HepG2 (cell line): Measurements from ENCODE around the gene NDOR1. TPM values are rescaled to one million over a fixed set of nuclear protein-coding genes. Genes with fewer than 3 reads are reported as not detected.

ENCODE experiments used
- BCL3 ChIP-seq: sonication (generic); formaldehyde crosslinking; IDR thresholded peaks from 2 replicates; pipeline ENCODE4 v1.5.1; 2020; ENCODE audit warnings: mild to moderate bottlenecking, missing genetic modification reagents, moderate library complexity
- ESRRA ChIP-seq: sonication (generic); formaldehyde crosslinking; IDR thresholded peaks from 2 replicates; pipeline ENCODE4 v1.5.1; 2020; ENCODE audit warnings: mild to moderate bottlenecking, low read depth, missing genetic modification reagents
- HOXA7 ChIP-seq: sonication (generic); formaldehyde crosslinking; IDR thresholded peaks from 2 replicates; pipeline ENCODE4 v1.8.1; 2022; ENCODE audit warnings: mild to moderate bottlenecking, missing genetic modification reagents, moderate library complexity
- KLF15 ChIP-seq: sonication (generic); formaldehyde crosslinking; IDR thresholded peaks from 2 replicates; pipeline ENCODE4 v1.8.1; 2023; ENCODE audit warnings: borderline replicate concordance, mild to moderate bottlenecking, inconsistent platforms, missing genetic modification reagents, mixed read lengths
- MLXIP ChIP-seq: sonication (generic); formaldehyde crosslinking; IDR thresholded peaks from 2 replicates; pipeline ENCODE4 v1.9.0; 2021; ENCODE audit warnings: missing genetic modification reagents, borderline replicate concordance
- NONO ChIP-seq, 2 experiments: fragments of 450-650 bp in 1 of 2; sonication (generic) in 1 of 2; formaldehyde crosslinking in 1 of 2; IDR thresholded peaks in 1 of 2; conservative IDR thresholded peaks in 1 of 2; 2 replicates each; pipeline versions ENCODE4 v1.6.1 to v1.8.0; 2017 to 2022; ENCODE audit warnings: mild to moderate bottlenecking in 1 of 2, missing genetic modification reagents in 1 of 2, moderate library complexity in 1 of 2
- PHF21A ChIP-seq: sonication (generic); formaldehyde crosslinking; IDR thresholded peaks from 2 replicates; pipeline ENCODE4 v1.5.0; 2020; ENCODE audit warnings: mild to moderate bottlenecking, missing genetic modification reagents
- PRDM15 ChIP-seq: sonication (generic); formaldehyde crosslinking; IDR thresholded peaks from 2 replicates; pipeline ENCODE4 v1.4.0; 2020; ENCODE audit warnings: missing genetic modification reagents
- SMC3 ChIP-seq: IDR thresholded peaks from 2 replicates; pipeline ENCODE4 v1.6.1; 2011; ENCODE audit warnings: low read length, improper control_type of control experiment
- UBTF ChIP-seq: sonication (generic); formaldehyde crosslinking; IDR thresholded peaks from 2 replicates; pipeline ENCODE4 v1.4.0; 2020; ENCODE audit warnings: mild to moderate bottlenecking, missing genetic modification reagents
- ZBTB14 ChIP-seq: sonication (generic); formaldehyde crosslinking; IDR thresholded peaks from 2 replicates; pipeline ENCODE4 v1.4.0; 2020; ENCODE audit warnings: missing genetic modification reagents
- ZNF12 ChIP-seq: sonication (generic); formaldehyde crosslinking; IDR thresholded peaks from 2 replicates; pipeline ENCODE4 v1.5.0; 2020; ENCODE audit warnings: missing genetic modification reagents
- ZNF430 ChIP-seq: sonication (generic); formaldehyde crosslinking; IDR thresholded peaks from 2 replicates; pipeline ENCODE4 v1.9.0; 2021; ENCODE audit warnings: mild to moderate bottlenecking, missing genetic modification reagents
- ZNF709 ChIP-seq: sonication (generic); formaldehyde crosslinking; IDR thresholded peaks from 2 replicates; pipeline ENCODE4 v1.5.0; 2020; ENCODE audit warnings: mild to moderate bottlenecking, missing genetic modification reagents
- ZNF768 ChIP-seq: sonication (generic); formaldehyde crosslinking; IDR thresholded peaks from 2 replicates; pipeline ENCODE4 v1.4.0; 2020; ENCODE audit warnings: missing genetic modification reagents
- polyA plus RNA-seq, 8 experiments: library from polyadenylated mRNA; depleted of rRNA in 3 of 8; stranded (reverse) in 7 of 8; unstranded in 1 of 8; fragments of >200 nt; fragmentation: Illumina TruSeq in 4 of 8; extraction: Trizol in 4 of 8; gene quantifications; 2 replicates each; pipeline versions ENCODE4 v1.2.1 to v1.2.3, GENCODE V29; 2011 to 2016; ENCODE audit warnings: low read depth in 4 of 8, missing spikeins in 1 of 8, mixed read lengths in 1 of 8; ENCODE audit not compliant: insufficient read depth in 1 of 8
- total RNA-seq, 5 experiments: library from RNA; depleted of rRNA; stranded (reverse); fragments of >200 nt; fragmentation: Illumina TruSeq; extraction: Trizol; gene quantifications; 2 replicates each; pipeline ENCODE4 v1.2.3, GENCODE V29; 2016; ENCODE audit warnings: low read depth in 1 of 5

NDOR1 gene
- total and polyA plus RNA-seq, 2 of the 13 experiments (the other 11 are each of a cell fraction or from before 2014, with no cell fraction given), result 3.6 to 8.7 TPM

- no peak for TF ChIP-seq MLXIP (CRISPR knock-in tag)
- TF ChIP-seq ZNF430 (CRISPR knock-in tag), result 0 out of 2 replicates have a peak, but pooled peaks have one; percentile 47
- TF ChIP-seq ESRRA (CRISPR knock-in tag), result peak; percentile 62
- TF ChIP-seq NONO (IDR thresholded peaks at IDR 0.05), result no peak
- peak; percentile 85 for TF ChIP-seq NONO (CRISPR knock-in tag; conservative IDR thresholded peaks at IDR 0.05)
- no peak for TF ChIP-seq KLF15 (CRISPR knock-in tag)
- peak; percentile 26; the same call in 1 of the 2 replicates for TF ChIP-seq ZNF768
- no peak for TF ChIP-seq HOXA7 (CRISPR knock-in tag)
- 0 out of 2 replicates have a peak, but pooled peaks have one; percentile 31 for TF ChIP-seq ZNF12 (CRISPR knock-in tag)
- no peak for TF ChIP-seq ZNF709 (CRISPR knock-in tag)
- peak; percentile 37; the same call in 1 of the 2 replicates for TF ChIP-seq ZBTB14 (CRISPR knock-in tag)
- peak; percentile 76; the same call in 1 of the 2 replicates for TF ChIP-seq PRDM15 (CRISPR knock-in tag)
- peak; percentile 73 for TF ChIP-seq UBTF (CRISPR knock-in tag)
- no peak for TF ChIP-seq PHF21A
- TF ChIP-seq SMC3, result no peak
- TF ChIP-seq BCL3 (CRISPR knock-in tag), result peak; percentile 49; the same call in 1 of the 2 replicates
Observed at GRCh38 chr9:137205126-137206069, at the start of gene NDOR1, which contains the start of gene TMEM203 (continued).
